Kidney (tissue), 14 donors: ENCODE results near the gene NOC4L. TPM values are rescaled to one million over a fixed set of nuclear protein-coding genes. Genes with fewer than 3 reads are reported as not detected.

Source experiments
- DNase-seq, 5 donors: peaks; one replicate each; pipeline ENCODE4 v3.0.0-alpha.2; 2013 to 2020
- FAIRE-seq: peaks from 2 replicates; lab custom pipeline; 2012; peaks lifted over from hg19 to GRCh38; lab: Jason Lieb, UNC
- H3K27ac ChIP-seq, 2 donors: one replicate each; pipeline ENCODE4 v1.7.0; 2013; ENCODE audit warnings: low read depth in 2 of 2, low read length in 2 of 2, inconsistent platforms in 1 of 2
- H3K27me3 ChIP-seq: one replicate; pipeline ENCODE4 v1.7.1; 2013; ENCODE audit warnings: low read length, inconsistent platforms; ENCODE audit not compliant: control insufficient read depth, insufficient read depth
- H3K36me3 ChIP-seq, 3 donors: one replicate each; pipeline versions ENCODE4 v1.7.0 to v1.7.1; 2013; ENCODE audit warnings: low read length in 3 of 3, control low read depth in 1 of 3, inconsistent platforms in 1 of 3; ENCODE audit not compliant: insufficient read depth in 3 of 3, control insufficient read depth in 2 of 3
- H3K4me1 ChIP-seq, 3 donors: one replicate each; pipeline versions ENCODE4 v1.7.0 to v1.7.1; 2013; ENCODE audit warnings: low read length in 3 of 3, inconsistent platforms in 1 of 3, low read depth in 1 of 3; ENCODE audit not compliant: control insufficient read depth in 2 of 3, insufficient read depth in 2 of 3
- H3K4me3 ChIP-seq, 3 donors: one replicate each; pipeline versions ENCODE4 v1.7.0 to v1.8.1; 2013; ENCODE audit warnings: low read length in 3 of 3, control low read depth in 1 of 3, inconsistent platforms in 1 of 3
- H3K9ac ChIP-seq, 3 donors: one replicate each; pipeline versions ENCODE4 v1.7.0 to v1.7.1; 2013; ENCODE audit warnings: low read length in 3 of 3, control low read depth in 1 of 3, inconsistent platforms in 1 of 3
- H3K9me3 ChIP-seq, 3 donors: one replicate each; pipeline versions ENCODE4 v1.7.0 to v1.7.1; 2013; ENCODE audit warnings: low read length in 3 of 3, control low read depth in 1 of 3, inconsistent platforms in 1 of 3; ENCODE audit not compliant: control insufficient read depth in 2 of 3, insufficient read depth in 1 of 3
- CTCF ChIP-seq: IDR thresholded peaks from 3 replicates; pipeline ENCODE4 v1.5.1; 2012; ENCODE audit warnings: mild to moderate bottlenecking, moderate library complexity, borderline replicate concordance; ENCODE audit not compliant: insufficient read depth; ENCODE audit errors: extremely low read depth
- intact Hi-C: fragments of 100-400 bp; cut with DNase I; formaldehyde crosslinking; loops from one replicate; pipeline ENCODE4 v1.11.1; 2022
- polyA plus RNA-seq: library from polyadenylated mRNA; stranded (reverse); fragments of 350-450 nt; fragmentation: Illumina TruSeq; extraction: RNeasy Lipid Tissue Mini Kit (QIAGEN cat#74804); gene quantifications from one replicate; pipeline ENCODE4 v1.2.3, GENCODE V29; 2014; ENCODE audit warnings: low read depth, low replicate concordance; ENCODE audit not compliant: insufficient read depth
- total RNA-seq: library from RNA; stranded (reverse); fragmentation: NEBNext Ultra II Directional; extraction: Animal tissue kit (Norgen Biotek cat#: 25700); gene quantifications from one replicate; pipeline ENCODE4 v1.2.1, GENCODE V29; 2021
- donor health status: control.
- donor health status: control.
- donor health status: control.
- donor health status: control.
- donor health status: control.
- donor health status: DM: yes; HTN: yes; CAD: no.
- donor health status: Normal renal cell carcinoma (clear cell type).

NOC4L gene
- total and polyA plus RNA-seq, 2 donors from 2014 or later = 20.0 to 22.3 TPM

GRCh38 chr12:132186857-132187620 lies 42.8 kb downstream of the NOC4L start:
- Histone ChIP-seq H3K9me3 (peaks cover 0 to 4% (median 0%) of the 10 kb centered on the region in 3 donors), H3K27me3 (no peaks in the 10 kb centered on the region), H3K27ac (no peak overlapping the region), H3K4me1 (peaks cover 0 to 8% (median 6%) of the 10 kb centered on the region in 3 donors), H3K4me3 (no peak overlapping the region), H3K36me3 (no peaks in the 10 kb centered on the region), H3K9ac (no peak overlapping the region)
- no peak for FAIRE-seq
- intact Hi-C loops = no loop called here
- DNase-seq = peak in 1 of 5 donors; percentile 69
- no peak for TF ChIP-seq CTCF

DNA sequence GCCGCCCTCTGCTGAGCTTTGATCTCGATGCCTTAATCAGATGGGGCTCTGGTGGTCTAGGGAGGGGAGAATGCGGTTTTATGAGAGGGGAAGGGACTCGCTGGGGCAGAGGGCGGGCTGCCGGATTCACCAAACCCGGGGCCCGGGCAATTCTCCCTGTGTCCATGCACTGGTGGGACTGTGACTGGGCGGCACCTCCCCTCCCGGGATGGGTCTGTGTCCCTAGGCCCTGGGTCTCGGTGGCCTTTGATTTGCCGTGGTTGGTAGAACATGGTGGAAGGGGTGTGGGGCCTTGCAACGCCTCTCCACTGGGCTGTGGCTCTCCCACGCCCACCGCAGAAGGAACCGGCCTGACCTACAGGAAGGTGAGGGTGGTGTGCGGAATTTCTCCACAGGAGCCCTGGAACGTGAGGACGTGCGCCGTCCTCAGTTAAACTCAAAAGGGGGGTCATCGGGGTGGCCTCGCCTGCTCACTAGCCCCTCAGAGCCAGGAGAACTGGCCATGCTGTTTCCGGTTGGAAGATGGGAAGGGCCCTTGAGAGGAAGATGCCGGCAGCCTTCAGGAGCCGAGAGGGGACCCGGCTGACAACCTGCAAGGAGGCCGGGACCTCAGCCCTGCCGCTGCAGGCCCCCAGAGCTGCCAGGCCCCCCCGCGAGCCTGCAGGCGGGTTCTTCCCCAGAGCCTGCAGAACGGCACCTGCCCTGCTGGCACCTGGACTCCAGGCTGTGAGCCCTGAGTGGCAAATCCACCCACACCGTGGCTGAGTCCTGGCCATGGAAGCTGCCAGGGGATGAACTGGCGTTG lies 43.6 kb downstream of the NOC4L start:
- Histone ChIP-seq H3K36me3 (no peaks in the 10 kb centered on the region), H3K27me3 (no peaks in the 10 kb centered on the region), H3K9me3 (peaks cover 0 to 4% (median 0%) of the 10 kb centered on the region in 3 donors), H3K4me3 (no peak overlapping the region), H3K4me1 (peaks cover 0 to 8% (median 6%) of the 10 kb centered on the region in 3 donors), H3K9ac (no peak overlapping the region), H3K27ac (no peak overlapping the region)
- DNase-seq (peak in 1 of 5 donors; percentile 78), FAIRE-seq (no peak)
- intact Hi-C loops = no loop called here
- no peak for TF ChIP-seq CTCF

DNA sequence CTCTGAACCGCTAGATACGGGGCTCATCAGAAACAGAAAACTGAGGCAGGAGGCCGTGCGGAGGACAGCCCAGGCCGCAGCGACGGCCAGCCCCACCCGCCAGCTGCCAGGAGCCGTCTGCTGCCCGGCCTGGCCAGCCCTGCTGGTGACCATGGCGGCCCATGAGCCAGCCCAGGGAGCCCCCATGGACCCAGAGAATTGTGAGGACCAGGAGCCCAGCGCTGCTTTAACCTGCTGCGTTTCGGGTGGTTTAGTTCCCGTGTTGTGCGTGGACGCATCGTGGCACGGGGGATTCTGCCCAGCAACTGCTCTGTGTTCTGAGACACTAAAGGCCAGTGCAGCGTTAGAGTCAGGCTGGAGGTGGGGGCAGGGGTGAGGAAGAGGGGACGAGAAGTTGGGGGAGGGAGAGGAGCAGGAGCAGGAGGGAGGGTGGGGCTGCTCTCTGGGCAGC lies 44.2 kb downstream of the NOC4L start:
- Histone ChIP-seq H3K9ac (no peak overlapping the region), H3K4me3 (no peak overlapping the region), H3K4me1 (peaks cover 0 to 8% (median 6%) of the 10 kb centered on the region in 3 donors), H3K27ac (no peak overlapping the region), H3K36me3 (no peaks in the 10 kb centered on the region), H3K9me3 (peaks cover 0 to 4% (median 0%) of the 10 kb centered on the region in 3 donors), H3K27me3 (no peaks in the 10 kb centered on the region)
- TF ChIP-seq CTCF = no peak
- no peak for FAIRE-seq
- DNase-seq = no peak
- intact Hi-C loops = no loop called here
